Measurements from ENCODE around the gene MELTF. TPM values are rescaled to one million over a fixed set of nuclear protein-coding genes. Genes with fewer than 3 reads are reported as not detected.

MELTF gene
- total and polyA plus RNA-seq, 9 of the 15 experiments (the other 6 are each of a cell fraction or from before 2014, with no cell fraction given): 0.35 to 10.5 (median 4.5) TPM

DNA sequence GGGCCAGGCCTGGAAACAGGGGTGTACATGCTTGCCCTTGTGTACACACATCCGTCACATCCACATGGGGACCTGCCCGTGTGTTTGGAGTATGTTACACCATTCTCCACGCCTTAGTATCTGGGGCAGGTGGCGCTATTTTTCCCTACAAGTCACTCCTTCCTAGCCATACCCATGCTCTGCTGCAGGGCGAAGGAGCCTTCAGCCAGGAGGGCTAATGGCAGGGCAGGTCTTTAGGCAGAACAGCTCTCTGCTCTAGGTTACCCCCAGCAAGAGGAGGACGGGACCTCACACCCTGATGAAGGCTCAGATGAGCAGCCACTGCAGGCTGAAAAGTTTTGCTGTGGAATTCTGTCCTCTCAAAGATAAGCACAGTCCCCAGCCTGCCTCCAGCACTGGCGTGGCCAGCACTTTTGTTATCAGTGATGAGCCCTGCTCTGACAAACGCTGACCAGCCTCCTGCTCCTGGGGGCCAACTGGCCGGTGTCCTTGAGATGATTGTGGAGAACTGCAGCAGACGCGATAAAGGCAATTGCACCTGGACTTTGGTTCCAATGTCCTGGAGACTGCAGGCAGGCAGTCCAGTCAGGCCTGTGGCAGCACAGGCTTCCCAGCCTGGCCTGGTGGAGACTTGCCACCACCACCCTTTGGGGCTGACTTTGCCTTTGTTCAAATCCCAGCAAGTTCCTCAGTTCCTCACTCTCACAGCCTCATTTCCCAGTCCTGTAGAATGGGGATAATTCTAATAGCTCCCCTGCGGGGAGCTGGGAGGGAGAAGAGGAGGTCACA, 41.2 kb downstream of the MELTF start (continued):
- TF ChIP-seq PURB (CRISPR knock-in tag; IDR thresholded peaks at IDR 0.05; ENCODE audit: low read depth) (no peak), GATAD2A (IDR thresholded peaks at IDR 0.05) (0 out of 2 replicates have a peak, but pooled peaks have one; percentile 58), TAL1 (IDR thresholded peaks at IDR 0.05) (peak; percentile 98), POLR3A (IDR thresholded peaks at IDR 0.05; ENCODE audit: borderline replicate concordance, extremely low read depth, insufficient read depth, insufficient read length) (no peak), RBM14 (IDR thresholded peaks at IDR 0.05; ENCODE audit: borderline replicate concordance, insufficient read depth, low read depth, low read length) (no peak), KAT7 (CRISPR knock-in tag; IDR thresholded peaks at IDR 0.05; ENCODE audit: borderline replicate concordance) (0 out of 2 replicates have a peak, but pooled peaks have one; percentile 32), MTA2 (IDR thresholded peaks at IDR 0.05; ENCODE audit: low read depth) (peak; percentile 95), MTA1 (IDR thresholded peaks at IDR 0.05; ENCODE audit: borderline replicate concordance) (peak; percentile 84), NFXL1 (CRISPR knock-in tag; IDR thresholded peaks at IDR 0.05) (no peak), ZNF707 (CRISPR knock-in tag; conservative IDR thresholded peaks at IDR 0.05) (no peak), SUPT5H (IDR thresholded peaks at IDR 0.05) (no peak), ZNF583 (CRISPR knock-in tag; IDR thresholded peaks at IDR 0.05) (peak; percentile 60; the same call in 1 of the 2 replicates), COPS2 (conservative IDR thresholded peaks at IDR 0.05) (no peak), NBN (IDR thresholded peaks at IDR 0.05; ENCODE audit: low read depth) (peak; percentile 83), NR2C2 (CRISPR knock-in tag; IDR thresholded peaks at IDR 0.05) (no peak), NR2C2 (tag; IDR thresholded peaks at IDR 0.05) (peak; percentile 35; the same call in 1 of the 2 replicates), ELF1 (tag; IDR thresholded peaks at IDR 0.05) (no peak), ZNF408 (CRISPR knock-in tag; IDR thresholded peaks at IDR 0.05; ENCODE audit: low read depth) (no peak), TRIM25 (IDR thresholded peaks at IDR 0.05; ENCODE audit: borderline replicate concordance) (no peak), KDM2B (CRISPR knock-in tag; IDR thresholded peaks at IDR 0.05) (no peak), PRMT5 (CRISPR knock-in tag; IDR thresholded peaks at IDR 0.05) (no peak)
- TF ChIP-seq, protein P1, sequence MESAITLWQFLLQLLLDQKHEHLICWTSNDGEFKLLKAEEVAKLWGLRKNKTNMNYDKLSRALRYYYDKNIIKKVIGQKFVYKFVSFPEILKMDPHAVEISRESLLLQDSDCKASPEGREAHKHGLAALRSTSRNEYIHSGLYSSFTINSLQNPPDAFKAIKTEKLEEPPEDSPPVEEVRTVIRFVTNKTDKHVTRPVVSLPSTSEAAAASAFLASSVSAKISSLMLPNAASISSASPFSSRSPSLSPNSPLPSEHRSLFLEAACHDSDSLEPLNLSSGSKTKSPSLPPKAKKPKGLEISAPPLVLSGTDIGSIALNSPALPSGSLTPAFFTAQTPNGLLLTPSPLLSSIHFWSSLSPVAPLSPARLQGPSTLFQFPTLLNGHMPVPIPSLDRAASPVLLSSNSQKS (CRISPR knock-in tag; IDR thresholded peaks at IDR 0.05): no peak
- TF ChIP-seq, protein P2, sequence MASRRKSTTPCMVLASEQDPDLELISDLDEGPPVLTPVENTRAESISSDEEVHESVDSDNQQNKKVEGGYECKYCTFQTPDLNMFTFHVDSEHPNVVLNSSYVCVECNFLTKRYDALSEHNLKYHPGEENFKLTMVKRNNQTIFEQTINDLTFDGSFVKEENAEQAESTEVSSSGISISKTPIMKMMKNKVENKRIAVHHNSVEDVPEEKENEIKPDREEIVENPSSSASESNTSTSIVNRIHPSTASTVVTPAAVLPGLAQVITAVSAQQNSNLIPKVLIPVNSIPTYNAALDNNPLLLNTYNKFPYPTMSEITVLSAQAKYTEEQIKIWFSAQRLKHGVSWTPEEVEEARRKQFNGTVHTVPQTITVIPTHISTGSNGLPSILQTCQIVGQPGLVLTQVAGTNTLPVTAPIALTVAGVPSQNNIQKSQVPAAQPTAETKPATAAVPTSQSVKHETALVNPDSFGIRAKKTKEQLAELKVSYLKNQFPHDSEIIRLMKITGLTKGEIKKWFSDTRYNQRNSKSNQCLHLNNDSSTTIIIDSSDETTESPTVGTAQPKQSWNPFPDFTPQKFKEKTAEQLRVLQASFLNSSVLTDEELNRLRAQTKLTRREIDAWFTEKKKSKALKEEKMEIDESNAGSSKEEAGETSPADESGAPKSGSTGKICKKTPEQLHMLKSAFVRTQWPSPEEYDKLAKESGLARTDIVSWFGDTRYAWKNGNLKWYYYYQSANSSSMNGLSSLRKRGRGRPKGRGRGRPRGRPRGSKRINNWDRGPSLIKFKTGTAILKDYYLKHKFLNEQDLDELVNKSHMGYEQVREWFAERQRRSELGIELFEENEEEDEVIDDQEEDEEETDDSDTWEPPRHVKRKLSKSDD (conservative IDR thresholded peaks at IDR 0.05; ENCODE audit: low read length): no peak
- TF ChIP-seq, protein P3, sequence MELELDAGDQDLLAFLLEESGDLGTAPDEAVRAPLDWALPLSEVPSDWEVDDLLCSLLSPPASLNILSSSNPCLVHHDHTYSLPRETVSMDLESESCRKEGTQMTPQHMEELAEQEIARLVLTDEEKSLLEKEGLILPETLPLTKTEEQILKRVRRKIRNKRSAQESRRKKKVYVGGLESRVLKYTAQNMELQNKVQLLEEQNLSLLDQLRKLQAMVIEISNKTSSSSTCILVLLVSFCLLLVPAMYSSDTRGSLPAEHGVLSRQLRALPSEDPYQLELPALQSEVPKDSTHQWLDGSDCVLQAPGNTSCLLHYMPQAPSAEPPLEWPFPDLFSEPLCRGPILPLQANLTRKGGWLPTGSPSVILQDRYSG (tag; conservative IDR thresholded peaks at IDR 0.05; ENCODE audit: low read depth): no peak; the same call in 1 of the 2 replicates

Measured in K562 (cell line).